HG03575 (cell line): ENCODE results near the gene ERN1.

ENCODE experiments used
- ATAC-seq: cut with Tn5 transposase; IDR thresholded peaks from one replicate; pipeline ENCODE4 v1.9.1; 2021; ENCODE audit not compliant: unreplicated experiment, insufficient number of reproducible peaks, low FRiP score; ENCODE audit errors: extremely low read depth

The ERN1 gene

DNA sequence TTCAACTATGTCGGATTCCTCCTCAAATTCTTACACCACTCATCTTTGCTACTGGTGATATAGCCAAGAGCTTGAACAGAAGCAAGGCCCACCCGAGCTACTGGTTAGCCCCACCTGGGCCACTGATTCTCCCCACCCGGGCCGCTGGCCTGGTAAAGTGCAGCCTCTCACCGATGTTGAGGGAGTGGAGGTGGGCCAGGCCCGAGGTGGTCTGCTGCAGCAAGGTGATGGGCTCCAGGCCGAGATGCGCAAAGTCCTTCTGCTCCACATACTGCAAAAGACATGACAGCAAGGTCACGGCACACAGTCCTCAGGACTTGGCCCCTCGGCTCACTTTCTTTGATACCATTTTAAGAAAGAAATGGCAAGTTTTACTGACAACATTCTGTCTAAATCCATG is 76.8 kb downstream of the ERN1 start:
- no peak for ATAC-seq

GRCh38 chr17:64051153-64051552 is 78.8 kb downstream of the ERN1 start:
- no peak for ATAC-seq

- ATAC-seq, result no peak
These were observed 81.1 kb downstream of the ERN1 start for GRCh38 chr17:64048805-64049204.

DNA sequence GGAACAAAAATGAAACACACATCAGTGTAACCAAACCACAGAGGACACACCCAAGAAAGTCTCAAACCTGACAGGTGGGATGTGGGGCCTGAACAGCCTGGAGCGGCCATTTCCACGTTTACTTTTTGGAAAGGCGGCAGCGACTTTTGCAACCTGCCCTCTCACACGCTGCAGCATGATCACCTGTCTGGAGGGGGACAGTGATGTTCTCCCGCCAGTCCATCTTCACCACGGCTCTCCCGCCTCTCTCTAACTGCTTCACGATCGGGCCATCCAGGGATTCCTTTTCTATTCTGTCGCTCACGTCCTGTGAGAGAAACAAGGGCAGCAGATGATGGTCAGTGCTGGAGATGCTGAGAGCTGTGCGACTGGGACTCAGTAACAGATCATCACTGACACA is 84.8 kb downstream of the ERN1 start:
- no peak for ATAC-seq

DNA sequence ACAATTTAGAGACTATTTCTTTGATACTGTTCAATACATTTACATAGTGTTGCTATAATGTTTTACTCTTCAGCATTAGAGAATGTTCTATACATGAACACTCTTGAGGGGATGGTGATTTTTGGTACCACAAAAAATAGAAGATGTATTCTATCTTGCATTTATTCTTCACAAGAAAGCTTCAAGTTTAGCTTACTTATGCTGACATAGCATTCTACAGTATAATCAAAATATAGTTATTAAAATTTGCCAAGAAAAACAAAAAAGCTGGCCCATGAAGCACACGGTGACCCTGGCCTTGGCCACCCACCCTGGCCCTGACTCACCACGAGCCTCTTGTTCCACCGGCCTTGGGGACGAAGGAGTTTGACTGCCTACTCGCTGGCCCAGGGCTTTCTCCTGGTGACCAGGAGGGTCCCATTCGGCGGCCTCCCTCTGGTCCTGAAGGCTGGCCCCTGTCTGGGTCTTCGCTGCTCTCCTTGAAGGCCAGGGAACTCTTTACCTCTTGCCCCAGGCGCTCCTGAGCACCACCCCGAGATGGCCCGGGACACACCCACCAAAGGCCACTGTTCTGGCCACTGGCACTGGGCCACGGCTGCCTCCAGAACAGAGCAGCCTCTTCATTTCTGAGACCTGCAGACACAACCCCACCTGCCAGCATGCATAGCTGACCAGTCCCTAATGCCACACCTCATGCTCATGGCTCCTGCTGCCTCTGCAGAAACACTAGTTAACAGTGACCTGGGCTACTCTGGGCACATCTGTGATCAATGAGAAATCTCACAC is 87.1 kb downstream of the ERN1 start:
- ATAC-seq, result no peak

- ATAC-seq, result no peak
These were observed 88.0 kb downstream of the ERN1 start for GRCh38 chr17:64041912-64042311.

DNA sequence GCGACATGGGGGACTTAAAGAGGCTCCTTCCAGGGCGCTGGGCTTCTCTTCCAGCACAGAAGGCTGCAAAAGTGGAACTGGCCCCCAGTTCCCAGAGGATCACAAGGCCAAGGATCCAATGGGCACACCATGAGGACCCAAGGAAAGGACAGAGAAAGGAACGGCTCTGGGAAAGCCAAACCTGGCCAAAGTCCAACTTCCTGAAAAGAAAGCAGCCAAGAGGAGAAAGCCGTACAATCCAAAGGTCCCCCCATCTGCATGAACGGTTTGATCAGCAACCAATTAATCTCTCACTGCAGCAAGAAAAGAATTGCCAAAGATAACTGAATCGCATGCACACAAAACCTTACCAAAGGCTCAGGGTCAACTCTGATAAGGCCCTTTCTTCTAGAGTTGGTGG is 89.7 kb downstream of the ERN1 start:
- ATAC-seq, result no peak

DNA sequence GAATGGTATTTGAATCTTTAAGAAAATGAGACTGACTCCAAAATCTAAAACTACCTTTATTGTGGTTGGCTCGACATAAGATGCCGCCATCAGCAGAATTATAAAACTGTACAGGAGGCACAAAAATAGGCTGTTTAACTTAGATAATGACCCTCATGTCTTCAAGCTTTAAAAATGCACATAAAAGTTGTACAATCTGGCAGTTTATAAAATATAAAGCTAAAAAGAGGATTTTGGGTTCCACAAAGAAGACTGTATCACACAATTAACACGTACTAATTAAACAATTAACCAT is 90.9 kb downstream of the ERN1 start:
- ATAC-seq, result no peak

- no peak for ATAC-seq
These were observed 91.4 kb downstream of the ERN1 start for GRCh38 chr17:64038331-64039105.

DNA sequence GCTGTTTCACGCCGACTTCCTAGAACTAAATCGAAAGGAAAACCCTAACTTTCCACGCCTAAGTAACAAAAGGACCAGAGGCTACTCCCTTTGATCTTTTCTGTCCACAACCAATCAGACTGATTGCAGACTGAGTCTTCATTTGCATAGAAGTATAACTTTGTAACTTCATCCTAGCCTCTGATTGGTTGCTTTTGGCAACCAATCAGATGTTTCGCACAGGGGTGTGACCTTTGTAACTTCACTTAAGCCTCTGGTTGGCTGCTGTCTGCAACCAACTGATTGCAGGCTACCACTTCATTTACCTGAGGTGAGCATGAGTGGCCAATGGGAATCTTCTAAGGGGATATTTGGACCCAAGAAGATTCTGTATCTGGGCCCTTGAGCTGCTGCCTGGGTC is 92.1 kb downstream of the ERN1 start:
- ATAC-seq, result no peak

DNA sequence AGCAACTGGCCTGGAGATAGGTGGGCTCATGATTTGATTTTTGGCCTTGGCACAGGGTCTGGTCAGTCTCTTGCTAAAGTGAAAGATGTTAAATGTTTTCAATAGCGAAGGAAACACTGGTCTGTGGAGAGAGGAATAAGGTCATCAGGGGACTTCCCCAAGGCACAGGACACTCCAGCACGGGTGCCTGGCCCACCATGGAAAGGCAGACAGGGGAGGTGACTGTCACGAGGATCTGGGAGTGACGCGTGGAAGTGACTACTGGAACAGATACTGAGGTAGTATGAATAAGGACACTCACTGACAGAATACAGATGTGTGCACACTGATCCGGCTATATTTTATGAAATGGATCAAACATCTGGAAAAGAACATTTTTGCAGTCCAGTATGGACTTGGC is 92.8 kb downstream of the ERN1 start:
- no peak for ATAC-seq

- no peak for ATAC-seq
These were observed 93.6 kb downstream of the ERN1 start for GRCh38 chr17:64036198-64036922.

GRCh38 chr17:64032081-64032480 is 97.9 kb downstream of the ERN1 start:
- ATAC-seq, result no peak

DNA sequence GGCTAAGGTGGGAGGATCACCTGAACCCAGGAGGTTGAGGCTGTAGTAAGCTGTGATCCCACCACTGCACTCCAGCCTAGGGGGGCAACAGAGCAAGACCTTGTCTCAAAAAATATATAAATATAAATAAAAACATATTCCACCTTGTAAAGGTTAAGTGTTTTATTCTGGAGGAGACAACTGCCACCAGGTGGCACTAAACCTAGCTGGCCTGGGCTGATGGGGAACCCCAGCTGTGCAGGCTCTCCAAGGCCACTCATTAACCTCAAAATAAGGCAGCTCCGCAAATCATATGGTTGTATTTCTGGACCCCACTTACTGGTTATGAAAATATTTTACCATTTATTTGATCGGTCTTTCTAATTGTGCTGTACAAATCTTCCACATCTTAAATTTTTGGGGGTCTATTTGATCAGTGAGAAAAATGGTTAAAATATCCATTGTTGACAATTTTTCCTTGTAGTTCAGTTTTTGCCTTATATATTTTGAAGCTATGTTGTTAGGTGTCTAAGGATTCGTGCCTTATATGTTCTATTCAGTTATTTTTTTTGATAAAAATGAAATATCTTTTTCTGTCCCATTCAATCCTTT is 101.0 kb downstream of the ERN1 start:
- ATAC-seq, result no peak

DNA sequence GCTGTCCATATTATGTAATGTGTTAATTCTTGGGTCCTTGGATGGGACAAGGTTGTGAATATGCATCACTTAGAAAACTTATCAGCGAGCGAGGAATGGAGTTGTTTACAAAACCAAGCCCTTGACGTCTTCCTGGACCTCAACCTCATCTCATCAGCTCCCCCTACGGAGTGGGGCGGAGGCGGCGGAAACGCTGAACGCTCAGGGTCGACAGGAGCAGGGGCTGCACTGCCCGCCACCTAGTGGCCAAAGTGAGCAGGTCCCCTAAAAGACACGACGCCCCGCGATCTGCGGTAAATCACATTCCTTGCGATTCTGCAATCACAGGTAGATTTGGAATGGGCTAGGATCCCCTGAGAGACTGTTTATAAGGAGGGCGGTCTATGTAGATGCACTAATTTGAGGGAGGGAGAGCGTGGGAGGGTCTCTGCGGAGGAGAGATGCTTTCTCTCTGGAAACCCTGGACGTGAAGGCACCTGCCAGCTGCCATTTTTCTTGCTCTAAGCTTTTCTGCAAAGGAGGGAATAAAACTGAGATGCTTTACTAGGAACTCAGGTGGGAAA is 104.1 kb downstream of the ERN1 start:
- no peak for ATAC-seq

DNA sequence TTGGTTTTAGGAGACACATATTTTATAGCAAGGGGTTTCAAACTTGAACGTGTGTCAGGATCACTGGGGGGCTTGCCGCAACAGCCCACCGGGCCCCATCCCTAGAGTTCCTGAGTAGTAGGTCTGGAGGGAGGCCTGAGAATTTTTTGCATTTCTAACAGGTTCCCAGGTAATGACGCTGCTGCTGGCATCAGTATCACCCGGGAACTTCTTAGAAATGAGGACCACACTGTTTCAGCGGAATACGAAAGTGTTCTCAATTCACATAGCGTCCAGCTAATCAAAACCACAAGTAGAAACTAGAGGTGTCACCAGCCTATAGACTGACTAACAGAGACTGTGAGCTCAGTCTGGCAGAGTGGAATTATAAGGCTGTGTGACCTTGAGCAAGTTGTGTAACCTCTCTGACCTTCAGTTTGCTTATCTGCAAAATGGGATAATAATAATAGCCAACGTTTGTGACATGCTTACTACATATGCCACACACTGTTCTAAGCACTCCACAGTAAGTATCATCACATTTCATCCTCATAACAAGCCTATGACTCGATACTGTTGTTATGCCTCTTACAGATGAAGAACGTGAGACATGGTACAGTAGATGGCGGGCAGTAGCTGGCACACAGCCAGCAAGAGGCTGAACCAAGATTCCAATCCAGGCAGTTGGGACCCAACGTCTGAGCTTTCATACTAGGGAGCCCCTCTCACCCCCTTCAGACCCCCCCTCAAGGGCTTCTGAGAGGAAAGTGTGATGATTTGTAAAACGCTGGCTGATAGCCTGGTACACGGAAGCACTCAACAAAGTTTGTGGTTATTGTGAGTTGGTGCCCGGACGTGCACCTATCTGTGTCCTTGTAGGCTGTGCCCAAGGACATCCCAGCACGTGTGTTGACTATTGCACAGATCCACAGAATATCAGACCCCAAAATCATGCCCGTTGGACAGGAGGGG is 104.9 kb downstream of the ERN1 start:
- ATAC-seq, result no peak

- no peak for ATAC-seq
These were observed 105.7 kb downstream of the ERN1 start for GRCh38 chr17:64024215-64024654.

DNA sequence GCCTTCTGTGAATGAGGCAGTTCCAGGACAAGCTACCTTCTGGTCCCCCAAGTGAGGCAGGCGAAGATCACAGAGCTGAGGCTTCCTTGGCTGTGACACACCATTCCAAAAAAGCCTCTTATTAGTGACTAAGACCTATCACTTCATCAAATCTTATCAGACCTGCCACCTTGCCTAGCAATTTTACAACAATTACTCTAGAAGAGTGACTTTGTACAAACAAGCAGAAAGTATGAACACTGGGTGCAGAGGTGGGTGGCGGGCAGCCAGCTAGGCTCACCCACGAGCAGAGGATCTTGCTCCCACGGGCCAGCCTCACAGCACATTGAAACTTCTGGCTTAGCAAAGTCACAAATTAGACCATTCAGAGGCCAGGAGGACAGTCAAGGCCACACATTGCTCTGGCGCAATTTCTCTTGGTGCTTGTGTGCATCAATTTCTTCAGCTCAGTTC is 107.3 kb downstream of the ERN1 start:
- ATAC-seq, result no peak
